ENCODE data around the gene WDR64.

- TF ChIP-seq CTCF (IDR thresholded peaks at IDR 0.05) (no peak), POLR2A (IDR thresholded peaks at IDR 0.05) (no peak)
Measured at GRCh38 chr1:241821363-241821762, 169.3 kb downstream of the WDR64 start.

Data from sigmoid colon (tissue), 3 donors.